Stomach (tissue), 4 donors: ENCODE data around the gene IQGAP3.

Source experiments
- CTCF ChIP-seq, 7 experiments: fragments of 450-650 bp in 4 of 7; fragments of 200-600 bp in 3 of 7; sonication (generic) in 3 of 7; IDR thresholded peaks; one replicate each; pipeline ENCODE4 v1.5.1; 2016 to 2019; ENCODE audit warnings: antibody characterized with exemption in 7 of 7, control low read depth in 2 of 7, mild to moderate bottlenecking in 1 of 7
- POLR2A ChIP-seq, 4 donors: fragments of 450-650 bp; IDR thresholded peaks; one replicate each; pipeline ENCODE4 v1.6.1; 2016; ENCODE audit warnings: antibody characterized with exemption in 4 of 4, control low read depth in 2 of 4, mild to moderate bottlenecking in 1 of 4, moderate library complexity in 1 of 4
- POLR2AphosphoS5 ChIP-seq, 3 donors: sonication (generic); formaldehyde crosslinking; IDR thresholded peaks; one replicate each; pipeline ENCODE4 v1.6.1; 2016; ENCODE audit warnings: antibody characterized with exemption in 3 of 3

- TF ChIP-seq CTCF (IDR thresholded peaks at IDR 0.05) (no peak), POLR2A (IDR thresholded peaks at IDR 0.05) (no peak), POLR2AphosphoS5 (IDR thresholded peaks at IDR 0.05) (no peak)
Observed at GRCh38 chr1:156574039-156574633, 1.8 kb upstream of the IQGAP3 start.
